HepG2 (cell line): ENCODE results near the gene PRKAR1B. TPM values are rescaled to one million over a fixed set of nuclear protein-coding genes. Genes with fewer than 3 reads are reported as not detected.

Experiments
- ATAC-seq: fragments of 200-7000 bp; cut with Tn5 transposase; 3 replicates; pipeline ENCODE4 v1.9.1; 2020; ENCODE audit warnings: mild to moderate bottlenecking, moderate library complexity
- BruUV-seq: library from RNA; stranded (reverse); fragments of 400-500 nt; replicated peaks from 2 replicates; lab custom pipeline; 2021; lab: Mats Ljungman, UMichigan
- CTCF ChIA-PET: fragments of 300-600 bp; formaldehyde crosslinking; extraction: SDS; loops from one replicate; lab custom pipeline; 2021; ENCODE audit warnings: low total read pairs, inconsistent platforms, low intra/inter-chr PET ratio; lab: Yijun Ruan, JAX
- POLR2A ChIA-PET: fragments of 350-600 bp; sonication (Branson Sonifier 250); formaldehyde crosslinking; loops from one replicate; lab custom pipeline; 2020; ENCODE audit warnings: antibody characterized with exemption, inconsistent platforms; lab: Yijun Ruan, JAX
- DNase-seq: peaks from one replicate; pipeline ENCODE4 v3.0.0-alpha.2; 2015; ENCODE audit warnings: low spot score
- FAIRE-seq: peaks from 3 replicates; lab custom pipeline; 2011; peaks lifted over from hg19 to GRCh38; lab: Jason Lieb, UNC
- H2AFZ ChIP-seq: one replicate; pipeline ENCODE4 v1.6.1; 2011; ENCODE audit warnings: low read length, inconsistent platforms
- H3K27ac ChIP-seq: fragments of 300-600 bp; 3 replicates; pipeline ENCODE4 v1.8.0; 2011; ENCODE audit warnings: mixed run types, mild to moderate bottlenecking, mixed read lengths, low read length, inconsistent platforms; ENCODE audit not compliant: insufficient read depth; ENCODE audit errors: extremely low read length
- H3K27me3 ChIP-seq, 2 experiments: fragments of 200-600 bp in 1 of 2; 2 replicates in 1 of 2; 3 replicates in 1 of 2; pipeline versions ENCODE4 v1.6.0 to v1.8.0; 2011; ENCODE audit warnings: low read length in 2 of 2, mild to moderate bottlenecking in 2 of 2, moderate library complexity in 2 of 2, inconsistent platforms in 1 of 2; ENCODE audit not compliant: insufficient read depth in 2 of 2, control insufficient read depth in 1 of 2
- H3K36me3 ChIP-seq, 2 experiments: fragments of 200-600 bp in 1 of 2; replicated peaks in 1 of 2; 2 replicates in 1 of 2; 3 replicates in 1 of 2; pipeline versions ENCODE4 v1.5.1 to v1.8.0; 2011; ENCODE audit warnings: low read length in 2 of 2, inconsistent platforms in 1 of 2; ENCODE audit not compliant: insufficient read depth in 2 of 2, control insufficient read depth in 1 of 2
- H3K4me1 ChIP-seq: 2 replicates; pipeline ENCODE4 v1.5.1; 2012; ENCODE audit warnings: low read length, inconsistent platforms; ENCODE audit not compliant: insufficient read depth
- H3K4me2 ChIP-seq: 2 replicates; pipeline ENCODE4 v1.6.0; 2011; ENCODE audit warnings: low read depth, low read length, inconsistent platforms
- H3K4me3 ChIP-seq, 3 experiments: fragments of 200-600 bp in 1 of 3; sonication (generic), shearing (Covaris generic) in 1 of 3; replicated peaks in 1 of 3; 2 replicates each; pipeline ENCODE4 v1.5.1; 2011 to 2016; ENCODE audit warnings: low read length in 3 of 3, inconsistent platforms in 2 of 3, low read depth in 2 of 3, mild to moderate bottlenecking in 2 of 3, control low read depth in 1 of 3, mixed read lengths in 1 of 3; ENCODE audit not compliant: insufficient read depth in 1 of 3
- H3K79me2 ChIP-seq: one replicate; pipeline ENCODE4 v1.6.1; 2011; ENCODE audit warnings: low read length, inconsistent platforms; ENCODE audit not compliant: insufficient read depth
- H3K9ac ChIP-seq: 2 replicates; pipeline ENCODE4 v1.6.0; 2011; ENCODE audit warnings: mild to moderate bottlenecking, low read depth, low read length, inconsistent platforms; ENCODE audit not compliant: insufficient read depth
- H3K9me3 ChIP-seq: 2 replicates; pipeline ENCODE4 v1.5.1; 2012; ENCODE audit warnings: mild to moderate bottlenecking, low read length
- H4K20me1 ChIP-seq: 2 replicates; pipeline ENCODE4 v1.6.0; 2011; ENCODE audit warnings: inconsistent platforms, mild to moderate bottlenecking, low read length, moderate library complexity; ENCODE audit not compliant: insufficient read depth
- DR1 ChIP-seq: sonication (generic); formaldehyde crosslinking; IDR thresholded peaks from 2 replicates; pipeline ENCODE4 v1.8.0; 2021; ENCODE audit warnings: mild to moderate bottlenecking, missing genetic modification reagents, inconsistent platforms
- FOXO4 ChIP-seq: sonication (generic); formaldehyde crosslinking; conservative IDR thresholded peaks from 2 replicates; pipeline ENCODE4 v1.8.1; 2023; ENCODE audit warnings: missing genetic modification reagents
- GFI1 ChIP-seq: sonication (generic); formaldehyde crosslinking; IDR thresholded peaks from 2 replicates; pipeline ENCODE4 v1.5.0; 2020; ENCODE audit warnings: missing genetic modification reagents, mild to moderate bottlenecking, borderline replicate concordance
- HDAC6 ChIP-seq: fragments of 200-600 bp; sonication (generic); IDR thresholded peaks from 2 replicates; pipeline ENCODE4 v1.7.0; 2017; ENCODE audit warnings: mild to moderate bottlenecking, antibody characterized with exemption, low read length, low read depth
- JARID2 ChIP-seq: sonication (generic); formaldehyde crosslinking; IDR thresholded peaks from 2 replicates; pipeline ENCODE4 v1.8.1; 2023; ENCODE audit warnings: missing genetic modification reagents, inconsistent platforms; ENCODE audit not compliant: insufficient replicate concordance
- RBM39 ChIP-seq: fragments of 200-400 bp; formaldehyde crosslinking; IDR thresholded peaks from one replicate; pipeline ENCODE4 v1.6.1; 2018; ENCODE audit warnings: antibody characterized with exemption, mild to moderate bottlenecking, low read depth, low read length; ENCODE audit not compliant: poor library complexity, severe bottlenecking
- SNAPC2 ChIP-seq: sonication (generic); formaldehyde crosslinking; IDR thresholded peaks from 2 replicates; pipeline ENCODE4 v1.8.1; 2022; ENCODE audit warnings: mild to moderate bottlenecking, missing genetic modification reagents
- SNAPC5 ChIP-seq: sonication (generic); formaldehyde crosslinking; IDR thresholded peaks from 2 replicates; pipeline ENCODE4 v1.8.1; 2023; ENCODE audit warnings: mild to moderate bottlenecking, missing genetic modification reagents, borderline replicate concordance
- SRSF9 ChIP-seq: fragments of 200-400 bp; formaldehyde crosslinking; IDR thresholded peaks from 2 replicates; pipeline ENCODE4 v1.6.1; 2018; ENCODE audit warnings: borderline replicate concordance, mild to moderate bottlenecking, low read depth, low read length; ENCODE audit not compliant: insufficient read depth, poor library complexity, severe bottlenecking
- U2AF1 ChIP-seq: fragments of 200-400 bp; formaldehyde crosslinking; optimal IDR thresholded peaks from 2 replicates; pipeline ENCODE3; 2017; ENCODE audit warnings: mild to moderate bottlenecking, low read depth, low read length
- ZFP91 ChIP-seq: sonication (generic); formaldehyde crosslinking; IDR thresholded peaks from 2 replicates; pipeline ENCODE4 v1.9.0; 2022; ENCODE audit warnings: missing genetic modification reagents, mild to moderate bottlenecking, borderline replicate concordance
- ZKSCAN1 ChIP-seq: fragments of 150-350 bp; IDR thresholded peaks from 2 replicates; pipeline ENCODE4 v1.6.1; 2014; ENCODE audit warnings: low read length
- ZNF513 ChIP-seq: sonication (generic); formaldehyde crosslinking; conservative IDR thresholded peaks from 2 replicates; pipeline ENCODE4 v1.5.0; 2020; ENCODE audit warnings: missing genetic modification reagents
- ZNF576 ChIP-seq: sonication (generic); formaldehyde crosslinking; IDR thresholded peaks from 2 replicates; pipeline ENCODE4 v1.4.0; 2020; ENCODE audit warnings: mild to moderate bottlenecking, missing genetic modification reagents
- ZNF816 ChIP-seq: sonication (generic); formaldehyde crosslinking; IDR thresholded peaks from 2 replicates; pipeline ENCODE4 v1.8.0; 2022; ENCODE audit warnings: missing genetic modification reagents, mild to moderate bottlenecking, borderline replicate concordance
- WGBS: methylation state at CpG from one replicate; pipeline ENCODE4 v1.1.6; 2017; ENCODE audit warnings: low lambda C conversion rate; 5-methylcytosine and 5-hydroxymethylcytosine counted together
- in situ Hi-C: cut with HindIII; loops from 2 replicates; pipeline ENCODE4 v1.10.0; 2017; ENCODE audit warnings: low pct_unique_long_range_greater_than_20kb; ENCODE audit not compliant: extremely low pct_ligation_motif_present
- intact Hi-C: fragments of 100-400 bp; cut with micrococcal nuclease; formaldehyde crosslinking; loops from one replicate; pipeline ENCODE4 v1.10.0; 2022; ENCODE audit not compliant: unreplicated experiment
- polyA plus RNA-seq, 8 experiments: library from polyadenylated mRNA; depleted of rRNA in 3 of 8; stranded (reverse) in 7 of 8; unstranded in 1 of 8; fragments of >200 nt; fragmentation: Illumina TruSeq in 4 of 8; extraction: Trizol in 4 of 8; gene quantifications; 2 replicates each; pipeline versions ENCODE4 v1.2.1 to v1.2.3, GENCODE V29; 2011 to 2016; ENCODE audit warnings: low read depth in 4 of 8, missing spikeins in 1 of 8, mixed read lengths in 1 of 8; ENCODE audit not compliant: insufficient read depth in 1 of 8
- total RNA-seq, 5 experiments: library from RNA; depleted of rRNA; stranded (reverse); fragments of >200 nt; fragmentation: Illumina TruSeq; extraction: Trizol; gene quantifications; 2 replicates each; pipeline ENCODE4 v1.2.3, GENCODE V29; 2016; ENCODE audit warnings: low read depth in 1 of 5

The PRKAR1B gene
- total and polyA plus RNA-seq, 2 of the 13 experiments (the other 11 are each of a cell fraction or from before 2014, with no cell fraction given) = 7.9 to 28.2 TPM

- DNase-seq = no peak
- H3K36me3 ChIP-seq = peaks cover 28 to 90% of the 10 kb centered on the region in 2 experiments; a peak in 4 of 5 replicates
- intact Hi-C loops = no loop called here
- H3K9me3 ChIP-seq = no peaks in the 10 kb centered on the region
- in situ Hi-C loops = no loop called here
- H3K4me1 ChIP-seq = no peaks in the 10 kb centered on the region
- H3K27me3 ChIP-seq = no peaks in the 10 kb centered on the region
- no TSS peak for BruUV-seq
- FAIRE-seq = no peak
- CTCF ChIA-PET = no interaction called here
- H3K4me3 ChIP-seq = no peak overlapping the region
- no peaks in the 10 kb centered on the region for H3K79me2 ChIP-seq
- no peak overlapping the region for H2AFZ ChIP-seq
- ATAC-seq = no peak; the same call in 1 of the 3 replicates
- H3K27ac ChIP-seq = no peak overlapping the region
- no peaks in the 10 kb centered on the region for H4K20me1 ChIP-seq
- H3K4me2 ChIP-seq = no peak overlapping the region
- WGBS = 95% methylated on average over 37 of the region's 49 CpGs
- POLR2A ChIA-PET = no interaction called here
- no peak overlapping the region for H3K9ac ChIP-seq
- no peak for TF ChIP-seq GFI1
- no peak for TF ChIP-seq RBM39
- TF ChIP-seq SNAPC2 (CRISPR knock-in tag) = no peak
- TF ChIP-seq ZFP91 (CRISPR knock-in tag) = no peak
- TF ChIP-seq DR1 (CRISPR knock-in tag) = no peak
- no peak for TF ChIP-seq ZKSCAN1
- TF ChIP-seq JARID2 (CRISPR knock-in tag) = no peak
- no peak for TF ChIP-seq U2AF1
- no peak for TF ChIP-seq ZNF576
- TF ChIP-seq SNAPC5 = no peak
- no peak for TF ChIP-seq ZNF513 (CRISPR knock-in tag)
- no peak for TF ChIP-seq ZNF816 (CRISPR knock-in tag)
- no peak for TF ChIP-seq SRSF9
- TF ChIP-seq FOXO4 (CRISPR knock-in tag) = no peak
- no peak for TF ChIP-seq HDAC6
These were observed 27.7 kb upstream of the PRKAR1B start for GRCh38 chr7:754531-755412.
